Esophagus muscularis mucosa (tissue), 4 donors: ENCODE measurements around the gene SPPL2B. TPM values are rescaled to one million over a fixed set of nuclear protein-coding genes. Genes with fewer than 3 reads are reported as not detected.
A peak's percentile ranks its signal among the peaks of the same experiment; 100 is the strongest.

Source experiments
- DNase-seq: peaks from one replicate; pipeline ENCODE4 v3.0.0-alpha.2; 2017; ENCODE audit errors: extremely low spot score
- H3K27ac ChIP-seq, 4 donors: fragments of 200-600 bp; sonication (generic); replicated peaks in 1 of 4; 1 replicate in 3 of 4; 2 replicates in 1 of 4; pipeline ENCODE4 v1.5.1; 2016 to 2019; ENCODE audit warnings: mild to moderate bottlenecking in 1 of 4
- H3K27me3 ChIP-seq, 4 donors: fragments of 200-600 bp; sonication (generic); one replicate each; pipeline versions ENCODE4 v1.5.1 to v1.6.0; 2016 to 2019
- H3K36me3 ChIP-seq, 4 donors: fragments of 200-600 bp; sonication (generic); one replicate each; pipeline ENCODE4 v1.5.1; 2016 to 2019
- H3K4me1 ChIP-seq, 4 donors: fragments of 200-600 bp; sonication (generic); one replicate each; pipeline ENCODE4 v1.5.1; 2016 to 2019
- H3K4me3 ChIP-seq, 4 donors: fragments of 200-600 bp; sonication (generic); 1 replicate in 2 of 4; 2 replicates in 2 of 4; pipeline ENCODE4 v1.5.1; 2016 to 2019; ENCODE audit warnings: mild to moderate bottlenecking in 4 of 4, moderate library complexity in 1 of 4
- H3K9me3 ChIP-seq, 4 donors: fragments of 200-600 bp; sonication (generic); 1 replicate in 3 of 4; 2 replicates in 1 of 4; pipeline ENCODE4 v1.5.1; 2016 to 2019
- EP300 ChIP-seq: sonication (generic); formaldehyde crosslinking; IDR thresholded peaks from one replicate; pipeline ENCODE4 v1.6.1; 2017; ENCODE audit warnings: antibody characterized with exemption
- POLR2A ChIP-seq: fragments of 450-650 bp; IDR thresholded peaks from one replicate; pipeline ENCODE4 v1.6.1; 2017; ENCODE audit warnings: antibody characterized with exemption, moderate library complexity, mild to moderate bottlenecking, low read depth
- POLR2AphosphoS5 ChIP-seq, 2 donors: sonication (generic); formaldehyde crosslinking; IDR thresholded peaks; one replicate each; pipeline ENCODE4 v1.6.1; 2017; ENCODE audit warnings: antibody characterized with exemption in 2 of 2
- WGBS: methylation state at CpG from one replicate; pipeline ENCODE4 v1.1.5; 2018; 5-methylcytosine and 5-hydroxymethylcytosine counted together
- intact Hi-C: fragments of 100-400 bp; cut with DNase I; formaldehyde crosslinking; loops from one replicate; pipeline ENCODE4 v1.15.1; 2023
- total RNA-seq, 4 donors: library from RNA; depleted of rRNA; stranded (reverse); fragments of >200 nt; gene quantifications; one replicate each; pipeline versions ENCODE4 v1.1.0 to v1.2.1, GENCODE V29; 2016
- TF ChIP-seq, protein P1 (sequence below), 3 experiments: fragments of 200-600 bp in 2 of 3; fragments of 450-650 bp in 1 of 3; sonication (generic) in 2 of 3; IDR thresholded peaks; one replicate each; pipeline ENCODE4 v1.5.1; 2017 to 2019; ENCODE audit warnings: antibody characterized with exemption in 3 of 3, mild to moderate bottlenecking in 2 of 3, moderate library complexity in 1 of 3

Gene SPPL2B
- total RNA-seq, 4 donors from 2014 or later = 25.0 to 42.4 (median 29.9) TPM

DNA sequence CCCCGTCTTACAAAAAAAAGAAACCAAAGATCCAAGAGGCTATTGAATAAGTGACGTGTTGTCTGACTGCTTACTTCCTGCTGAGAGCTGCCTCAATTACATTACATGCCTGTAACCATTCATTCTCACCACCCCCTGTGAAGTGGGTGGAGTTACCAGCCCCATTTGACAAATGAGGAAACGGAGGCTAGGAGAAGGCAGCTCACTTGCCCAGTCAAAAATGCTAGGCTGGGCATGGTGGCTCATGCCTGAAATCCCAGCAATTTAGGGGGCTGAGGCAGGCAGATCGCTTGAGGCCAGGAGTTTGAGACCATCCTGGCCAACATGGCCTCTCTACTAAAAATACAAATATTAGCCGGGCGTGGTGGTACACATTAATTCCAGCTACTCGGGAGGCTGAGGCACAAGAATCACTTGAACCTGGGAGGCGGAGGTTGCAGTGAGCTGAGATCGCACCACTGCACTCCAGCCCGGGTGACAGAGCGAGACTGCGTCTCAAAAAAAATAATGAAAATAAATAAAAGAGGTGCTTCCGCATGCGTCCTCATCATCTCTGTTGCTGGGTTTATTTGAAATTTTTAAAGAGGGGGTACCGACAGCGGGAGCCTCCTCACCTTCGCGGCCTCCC lies 597 bp upstream of the SPPL2B start:
- no peak for TF ChIP-seq EP300
- TF ChIP-seq, protein P1, sequence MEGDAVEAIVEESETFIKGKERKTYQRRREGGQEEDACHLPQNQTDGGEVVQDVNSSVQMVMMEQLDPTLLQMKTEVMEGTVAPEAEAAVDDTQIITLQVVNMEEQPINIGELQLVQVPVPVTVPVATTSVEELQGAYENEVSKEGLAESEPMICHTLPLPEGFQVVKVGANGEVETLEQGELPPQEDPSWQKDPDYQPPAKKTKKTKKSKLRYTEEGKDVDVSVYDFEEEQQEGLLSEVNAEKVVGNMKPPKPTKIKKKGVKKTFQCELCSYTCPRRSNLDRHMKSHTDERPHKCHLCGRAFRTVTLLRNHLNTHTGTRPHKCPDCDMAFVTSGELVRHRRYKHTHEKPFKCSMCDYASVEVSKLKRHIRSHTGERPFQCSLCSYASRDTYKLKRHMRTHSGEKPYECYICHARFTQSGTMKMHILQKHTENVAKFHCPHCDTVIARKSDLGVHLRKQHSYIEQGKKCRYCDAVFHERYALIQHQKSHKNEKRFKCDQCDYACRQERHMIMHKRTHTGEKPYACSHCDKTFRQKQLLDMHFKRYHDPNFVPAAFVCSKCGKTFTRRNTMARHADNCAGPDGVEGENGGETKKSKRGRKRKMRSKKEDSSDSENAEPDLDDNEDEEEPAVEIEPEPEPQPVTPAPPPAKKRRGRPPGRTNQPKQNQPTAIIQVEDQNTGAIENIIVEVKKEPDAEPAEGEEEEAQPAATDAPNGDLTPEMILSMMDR (IDR thresholded peaks at IDR 0.05) = no peak
- TF ChIP-seq POLR2AphosphoS5 (IDR thresholded peaks at IDR 0.05) = no peak
- TF ChIP-seq POLR2A = no peak
- Histone ChIP-seq H3K9me3 (no peaks in the 10 kb centered on the region), H3K36me3 (peaks cover 5 to 33% (median 31%) of the 10 kb centered on the region in 4 donors), H3K27me3 (no peaks in the 10 kb centered on the region), H3K27ac (peak overlapping the region; percentile 76 to 85 (median 81)), H3K4me1 (peaks cover 51 to 67% (median 61%) of the 10 kb centered on the region in 4 donors), H3K4me3 (peak overlapping the region; percentile 87 to 100 (median 92))
- no peak for DNase-seq
- under 1% methylated on average over 18 of the region's 18 CpGs for WGBS
- intact Hi-C loops = loop anchor here (5.0 kb wide), 2 partner anchors 51 to 176 kb away; partner anchors contain the start of gene AP3D1

DNA sequence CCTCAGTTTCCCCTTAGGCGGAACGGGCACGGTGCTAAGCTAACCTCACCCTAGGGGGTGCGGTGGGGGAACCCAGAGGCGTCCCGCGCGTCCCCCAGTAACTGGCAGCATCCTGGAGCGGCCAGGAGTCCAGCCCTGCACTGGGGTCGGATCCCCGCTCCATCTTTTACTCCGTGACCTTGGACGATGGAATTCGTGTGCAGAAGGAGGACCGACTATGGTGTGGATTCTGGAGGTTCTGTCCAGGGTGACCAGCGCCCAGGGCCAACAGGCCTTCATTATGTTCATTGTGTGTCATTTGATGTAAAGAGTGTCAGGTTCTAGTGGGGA lies 630 bp downstream of the SPPL2B start:
- Histone ChIP-seq H3K4me3 (peak overlapping the region; percentile 87 to 100 (median 92)), H3K9me3 (no peaks in the 10 kb centered on the region), H3K27ac (peak overlapping the region; percentile 76 to 85 (median 81)), H3K36me3 (peaks cover 0 to 21% (median 19%) of the 10 kb centered on the region in 4 donors), H3K4me1 (peaks cover 58 to 79% (median 72%) of the 10 kb centered on the region in 4 donors), H3K27me3 (no peaks in the 10 kb centered on the region)
- intact Hi-C loops = loop anchor here (5.0 kb wide), 2 partner anchors 52 to 177 kb away; partner anchors contain the start of gene AP3D1
- TF ChIP-seq, protein P1 (IDR thresholded peaks at IDR 0.05) = no peak
- TF ChIP-seq POLR2AphosphoS5 (IDR thresholded peaks at IDR 0.05) = no peak
- no peak for TF ChIP-seq POLR2A
- WGBS = 14% methylated on average over 5 of the region's 16 CpGs
- DNase-seq = no peak

DNA sequence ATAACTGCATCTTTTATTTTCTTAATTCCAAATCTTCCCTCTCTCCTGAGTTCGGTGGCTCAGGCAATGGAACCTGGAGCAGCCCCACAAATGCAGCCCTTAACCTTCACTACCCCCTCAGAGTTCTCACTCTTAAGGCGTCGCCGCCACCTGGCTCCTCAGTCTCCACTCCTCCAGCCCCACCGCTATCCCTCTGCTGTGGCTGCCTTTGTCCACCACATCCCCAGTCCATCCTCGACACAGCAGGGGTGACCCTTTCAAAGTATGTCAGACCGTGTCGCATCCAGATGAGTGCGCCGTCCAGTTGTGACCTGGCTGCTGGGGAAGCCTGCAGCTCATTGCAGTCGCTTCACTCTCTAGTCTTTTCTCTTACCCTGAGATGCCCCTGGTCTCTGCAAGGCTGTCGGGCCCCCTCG lies 1.0 kb downstream of the SPPL2B start:
- Histone ChIP-seq H3K36me3 (peaks cover 0 to 19% (median 16%) of the 10 kb centered on the region in 4 donors), H3K27me3 (no peaks in the 10 kb centered on the region), H3K4me3 (peak overlapping the region; percentile 87 to 100 (median 92)), H3K9me3 (no peaks in the 10 kb centered on the region), H3K4me1 (peaks cover 58 to 83% (median 76%) of the 10 kb centered on the region in 4 donors), H3K27ac (no peak overlapping the region)
- WGBS = 53% methylated on average over 13 of the region's 13 CpGs
- no peak for DNase-seq
- intact Hi-C loops = loop anchor here (5.0 kb wide), 2 partner anchors 52 to 177 kb away; partner anchors contain the start of gene AP3D1
- TF ChIP-seq POLR2AphosphoS5 (IDR thresholded peaks at IDR 0.05) (no peak), EP300 (no peak), POLR2A (no peak)
- TF ChIP-seq, protein P1 (IDR thresholded peaks at IDR 0.05) = no peak

DNA sequence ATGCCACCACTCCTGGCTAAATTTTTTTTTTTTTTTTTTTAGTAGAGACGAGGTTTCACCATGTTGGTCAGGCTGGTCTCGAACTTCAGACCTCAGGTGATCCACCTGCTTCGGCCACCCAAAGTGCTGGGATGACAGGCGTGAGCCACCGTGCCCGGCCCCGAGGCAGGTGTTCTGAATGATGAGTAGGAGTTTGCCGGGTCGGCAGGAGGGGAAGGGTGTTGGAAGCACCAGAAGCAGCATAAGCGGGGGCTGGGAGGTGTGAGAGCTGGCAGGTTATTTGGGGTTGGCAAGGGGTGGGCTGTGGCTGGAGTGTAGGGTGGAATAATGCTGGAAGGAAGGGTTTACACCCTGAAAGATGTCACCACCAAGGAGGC lies 1.8 kb downstream of the SPPL2B start:
- Histone ChIP-seq H3K27me3 (no peaks in the 10 kb centered on the region), H3K4me3 (no peak overlapping the region), H3K36me3 (peaks cover 0 to 16% (median 11%) of the 10 kb centered on the region in 4 donors), H3K4me1 (peaks cover 58 to 86% (median 77%) of the 10 kb centered on the region in 4 donors), H3K27ac (no peak overlapping the region), H3K9me3 (no peaks in the 10 kb centered on the region)
- 72% methylated on average over 9 of the region's 10 CpGs for WGBS
- TF ChIP-seq, protein P1 (IDR thresholded peaks at IDR 0.05) = no peak
- TF ChIP-seq EP300 (no peak), POLR2A (no peak), POLR2AphosphoS5 (IDR thresholded peaks at IDR 0.05) (no peak)
- no peak for DNase-seq
- intact Hi-C loops = no loop called here
